MG63 (cell line): ENCODE data around the gene NIFK. TPM values are rescaled to one million over a fixed set of nuclear protein-coding genes. Genes with fewer than 3 reads are reported as not detected.

Experiments used
- DNase-seq: peaks from one replicate; pipeline ENCODE4 v3.0.0-alpha.2; 2020
- H3K27me3 ChIP-seq: fragments of 250-450 bp; sonication (Bioruptor Pico); 2 replicates; pipeline ENCODE4 v1.5.1; 2020; ENCODE audit warnings: mild to moderate bottlenecking, moderate library complexity
- H3K36me3 ChIP-seq: fragments of 250-450 bp; sonication (Bioruptor Pico); 2 replicates; pipeline ENCODE4 v1.5.1; 2020; ENCODE audit warnings: mild to moderate bottlenecking, moderate library complexity
- H3K4me3 ChIP-seq: fragments of 250-450 bp; sonication (Bioruptor Pico); 2 replicates; pipeline ENCODE4 v1.5.1; 2020; ENCODE audit warnings: mild to moderate bottlenecking, moderate library complexity
- H3K9me3 ChIP-seq: fragments of 250-450 bp; sonication (Bioruptor Pico); 2 replicates; pipeline ENCODE4 v1.5.1; 2020; ENCODE audit warnings: mild to moderate bottlenecking, moderate library complexity
- total RNA-seq: library from RNA; depleted of rRNA; stranded (reverse); fragments of >200 nt; shearing (Covaris generic); gene quantifications from 2 replicates; pipeline ENCODE4 v1.2.3, GENCODE V29; 2014; ENCODE audit warnings: low replicate concordance; rRNA removed

NIFK gene
- total RNA-seq, 1 experiment from 2014 or later = 150 TPM

- Histone ChIP-seq H3K27me3 (no peaks in the 10 kb centered on the region), H3K4me3 (no peak overlapping the region), H3K9me3 (peaks cover 30% of the 10 kb centered on the region), H3K36me3 (no peaks in the 10 kb centered on the region)
- DNase-seq = no peak
These were observed 54.0 kb downstream of the NIFK start for GRCh38 chr2:121682396-121683298.

DNA sequence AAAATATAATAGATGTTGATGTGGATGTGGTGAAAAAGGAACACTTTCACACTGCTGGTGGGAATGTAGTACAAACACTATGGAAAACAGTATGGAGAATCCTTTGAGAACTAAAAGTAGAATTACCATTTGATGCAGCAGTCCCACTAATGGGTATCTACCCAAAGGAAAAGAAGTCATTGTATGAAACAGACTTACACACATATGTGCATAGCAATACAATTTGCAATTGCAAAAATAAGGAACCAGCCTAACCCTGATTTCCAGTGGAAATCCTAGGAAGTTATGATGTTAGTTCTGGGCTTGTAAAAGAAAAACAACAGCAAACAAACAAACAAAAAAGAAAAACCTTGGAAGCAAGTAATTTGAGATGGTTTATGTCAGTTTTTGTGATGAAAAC lies 58.8 kb downstream of the NIFK start:
- Histone ChIP-seq H3K9me3 (peaks cover 50% of the 10 kb centered on the region), H3K36me3 (no peaks in the 10 kb centered on the region), H3K4me3 (no peak overlapping the region), H3K27me3 (no peaks in the 10 kb centered on the region)
- no peak for DNase-seq

Other genes starting within 250 kb of the NIFK start
- not detected in 2 replicates for gene RNU4ATAC, start 206.0 kb downstream of the NIFK start, total RNA-seq
- 19.9 and 20.8 TPM in 2 replicates for gene CLASP1, start 87.4 kb downstream of the NIFK start, total RNA-seq
- 24.0 and 29.2 TPM in 2 replicates for gene TSN, start 18.8 kb upstream of the NIFK start, total RNA-seq